ENCODE data around the gene ILF2. TPM values are rescaled to one million over a fixed set of nuclear protein-coding genes. Genes with fewer than 3 reads are reported as not detected.
A peak's percentile ranks its signal among the peaks of the same experiment; 100 is the strongest.

Gene ILF2
- total RNA-seq, 1 donor from 2014 or later: 157 TPM

DNA sequence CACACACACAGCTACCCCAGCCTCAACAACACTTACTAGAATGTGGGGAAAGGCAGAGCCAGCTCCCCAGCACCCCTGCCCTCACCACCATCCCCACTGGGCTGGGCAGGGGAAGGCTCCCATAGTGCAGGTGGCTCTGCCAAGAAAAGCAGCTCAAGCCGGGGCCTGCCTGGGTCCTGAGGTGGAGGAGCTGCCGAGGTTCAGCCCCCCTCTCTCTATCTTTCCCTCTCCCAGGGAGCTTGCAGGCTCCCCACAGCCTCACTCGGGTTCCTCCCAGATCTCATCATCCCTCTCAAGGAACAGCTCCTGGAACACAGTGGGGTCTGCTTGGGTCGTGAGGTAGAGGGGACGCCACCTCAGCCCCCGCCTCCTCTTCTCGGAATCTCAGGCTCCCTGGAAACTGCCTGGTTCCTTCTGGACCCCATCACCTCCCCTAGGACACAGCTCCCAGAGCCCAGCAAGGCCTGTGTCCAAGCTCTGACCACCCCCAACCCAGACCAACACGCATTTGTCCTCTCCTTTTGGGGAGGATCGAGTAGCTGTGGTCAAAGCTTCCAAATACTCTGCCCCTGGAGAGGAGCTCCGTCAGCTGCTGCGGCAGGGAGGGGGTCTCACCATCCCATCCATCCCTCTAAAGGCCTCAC, 58.6 kb downstream of the ILF2 start:
- H3K36me3 Mint-ChIP-seq (ENCODE audit: unreplicated experiment): no peaks in the 10 kb centered on the region
- H3K4me3 Mint-ChIP-seq (ENCODE audit: unreplicated experiment): peak overlapping the region; percentile 90
- H3K4me1 Mint-ChIP-seq (ENCODE audit: unreplicated experiment): peaks cover 65% of the 10 kb centered on the region
- H3K9me3 Mint-ChIP-seq (ENCODE audit: unreplicated experiment): no peaks in the 10 kb centered on the region
- peak overlapping the region; percentile 95 for H3K27ac Mint-ChIP-seq (ENCODE audit: unreplicated experiment)
- H3K27me3 Mint-ChIP-seq (ENCODE audit: unreplicated experiment): no peaks in the 10 kb centered on the region
- TF ChIP-seq, protein P1, sequence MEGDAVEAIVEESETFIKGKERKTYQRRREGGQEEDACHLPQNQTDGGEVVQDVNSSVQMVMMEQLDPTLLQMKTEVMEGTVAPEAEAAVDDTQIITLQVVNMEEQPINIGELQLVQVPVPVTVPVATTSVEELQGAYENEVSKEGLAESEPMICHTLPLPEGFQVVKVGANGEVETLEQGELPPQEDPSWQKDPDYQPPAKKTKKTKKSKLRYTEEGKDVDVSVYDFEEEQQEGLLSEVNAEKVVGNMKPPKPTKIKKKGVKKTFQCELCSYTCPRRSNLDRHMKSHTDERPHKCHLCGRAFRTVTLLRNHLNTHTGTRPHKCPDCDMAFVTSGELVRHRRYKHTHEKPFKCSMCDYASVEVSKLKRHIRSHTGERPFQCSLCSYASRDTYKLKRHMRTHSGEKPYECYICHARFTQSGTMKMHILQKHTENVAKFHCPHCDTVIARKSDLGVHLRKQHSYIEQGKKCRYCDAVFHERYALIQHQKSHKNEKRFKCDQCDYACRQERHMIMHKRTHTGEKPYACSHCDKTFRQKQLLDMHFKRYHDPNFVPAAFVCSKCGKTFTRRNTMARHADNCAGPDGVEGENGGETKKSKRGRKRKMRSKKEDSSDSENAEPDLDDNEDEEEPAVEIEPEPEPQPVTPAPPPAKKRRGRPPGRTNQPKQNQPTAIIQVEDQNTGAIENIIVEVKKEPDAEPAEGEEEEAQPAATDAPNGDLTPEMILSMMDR (IDR thresholded peaks at IDR 0.05): no peak
- DNase-seq (ENCODE audit: extremely low spot score, unreplicated experiment): no peak

Small RNAs within 50 kb of the gene (microRNA-seq; reads per million reads assigned to microRNA genes)
- gene MIR8083 (ENCODE audit: unreplicated experiment): not detected

Other genes with a start within 250 kb of the ILF2 start
- not detected in 2 replicates for gene S100A7, start 210.3 kb downstream of the ILF2 start, total RNA-seq
- gene S100A6, start 135.0 kb downstream of the ILF2 start, total RNA-seq: 0.99 and 1.1 TPM in 2 replicates
- 1.0 TPM in 1 of 2 replicates, not detected in the other for gene S100A5, start 130.1 kb downstream of the ILF2 start, total RNA-seq
- gene S100A4, start 125.2 kb downstream of the ILF2 start, total RNA-seq: 337 and 353 TPM in 2 replicates
- gene S100A3, start 121.7 kb downstream of the ILF2 start, total RNA-seq: 5.7 and 7.5 TPM in 2 replicates
- 8.9 and 11.7 TPM in 2 replicates for gene S100A2, start 105.1 kb downstream of the ILF2 start, total RNA-seq
- 134 and 143 TPM in 2 replicates for gene S100A16, start 57.9 kb downstream of the ILF2 start, total RNA-seq
- not detected in 2 replicates for gene S100A14, start 54.7 kb downstream of the ILF2 start, total RNA-seq
- gene S100A13, start 43.5 kb downstream of the ILF2 start, total RNA-seq: 126 and 128 TPM in 2 replicates
- 1.1 TPM in 1 of 2 replicates, not detected in the other for gene S100A1, start 42.6 kb downstream of the ILF2 start, total RNA-seq
- 74.3 and 75.2 TPM in 2 replicates for gene CHTOP, start 36.9 kb downstream of the ILF2 start, total RNA-seq
- 39.7 and 46.3 TPM in 2 replicates for gene SNAPIN, start 12.3 kb downstream of the ILF2 start, total RNA-seq
- 0.16 TPM in 1 of 2 replicates, not detected in the other for gene NPR1, start 7.7 kb upstream of the ILF2 start, total RNA-seq
- gene INTS3, start 57.1 kb upstream of the ILF2 start, total RNA-seq: 62.7 and 65.9 TPM in 2 replicates
- gene SLC27A3, start 104.4 kb upstream of the ILF2 start, total RNA-seq: 9.9 and 11.9 TPM in 2 replicates